Neural progenitor cell (in vitro differentiated cells): ENCODE data around the gene LCORL. TPM values are rescaled to one million over a fixed set of nuclear protein-coding genes. Genes with fewer than 3 reads are reported as not detected.

Experiments
- DNase-seq: peaks from one replicate; pipeline ENCODE4 v3.0.0-alpha.2; 2016; ENCODE audit warnings: low spot score
- H2AFZ ChIP-seq: fragments of 200-600 bp; sonication (generic); replicated peaks from 2 replicates; pipeline ENCODE4 v1.6.1; 2016; ENCODE audit warnings: antibody characterized with exemption
- H3F3A ChIP-seq: fragments of 200-600 bp; sonication (generic); 2 replicates; pipeline ENCODE4 v1.6.1; 2016; ENCODE audit warnings: antibody characterized with exemption, low read depth
- H3K27ac ChIP-seq: fragments of 200-600 bp; sonication (generic); 2 replicates; pipeline ENCODE4 v1.5.1; 2016; ENCODE audit warnings: mild to moderate bottlenecking
- H3K27me3 ChIP-seq: fragments of 200-600 bp; sonication (generic); 2 replicates; pipeline ENCODE4 v1.6.1; 2016; ENCODE audit warnings: mild to moderate bottlenecking, moderate library complexity
- H3K36me3 ChIP-seq: fragments of 200-600 bp; sonication (generic); 2 replicates; pipeline ENCODE4 v1.5.1; 2016
- H3K4me1 ChIP-seq: fragments of 200-600 bp; sonication (generic); 2 replicates; pipeline ENCODE4 v1.6.1; 2016; ENCODE audit warnings: mixed run types
- H3K4me2 ChIP-seq: fragments of 200-600 bp; sonication (generic); 2 replicates; pipeline ENCODE4 v1.6.1; 2016
- H3K4me3 ChIP-seq: fragments of 200-600 bp; sonication (generic); 2 replicates; pipeline ENCODE4 v1.5.1; 2016
- H3K79me2 ChIP-seq: fragments of 200-600 bp; sonication (generic); 2 replicates; pipeline ENCODE4 v1.6.1; 2016; ENCODE audit warnings: low read depth
- H3K9ac ChIP-seq: fragments of 200-600 bp; sonication (generic); 2 replicates; pipeline ENCODE4 v1.6.1; 2016
- H3K9me3 ChIP-seq: fragments of 200-600 bp; sonication (generic); 2 replicates; pipeline ENCODE4 v1.5.1; 2016; ENCODE audit warnings: low read depth
- H4K20me1 ChIP-seq: fragments of 200-600 bp; sonication (generic); 2 replicates; pipeline ENCODE4 v1.6.1; 2016; ENCODE audit warnings: low read depth
- H3K27ac Mint-ChIP-seq: 3 replicates; pipeline ENCODE4 v1.8.0; 2021; ENCODE audit warnings: mixed read lengths
- H3K27me3 Mint-ChIP-seq: 2 replicates; pipeline ENCODE4 v1.8.0; 2022; ENCODE audit warnings: low read depth, mild to moderate bottlenecking, inconsistent platforms, moderate library complexity, mixed read lengths; ENCODE audit not compliant: insufficient read depth
- H3K36me3 Mint-ChIP-seq: 3 replicates; pipeline ENCODE4 v1.8.0; 2021; ENCODE audit warnings: mixed read lengths
- H3K4me1 Mint-ChIP-seq: 3 replicates; pipeline ENCODE4 v1.8.0; 2021; ENCODE audit warnings: mixed read lengths
- H3K4me3 Mint-ChIP-seq: 3 replicates; pipeline ENCODE4 v1.8.0; 2021; ENCODE audit warnings: mild to moderate bottlenecking, moderate library complexity, mixed read lengths
- H3K9me3 Mint-ChIP-seq: 3 replicates; pipeline ENCODE4 v1.8.0; 2020; ENCODE audit warnings: mixed read lengths
- CTCF ChIP-seq: fragments of 200-600 bp; sonication (generic); IDR thresholded peaks from 2 replicates; pipeline ENCODE4 v1.5.1; 2017; ENCODE audit warnings: antibody characterized with exemption, mild to moderate bottlenecking
- EZH2 ChIP-seq: fragments of 200-600 bp; sonication (generic); IDR thresholded peaks from 2 replicates; pipeline ENCODE4 v1.6.1; 2017; ENCODE audit warnings: antibody characterized with exemption, mild to moderate bottlenecking, moderate library complexity
- EZH2phosphoT487 ChIP-seq: fragments of 200-600 bp; sonication (generic); IDR thresholded peaks from 2 replicates; pipeline ENCODE4 v1.6.1; 2017; ENCODE audit warnings: antibody characterized with exemption
- total RNA-seq: library from RNA; depleted of rRNA; stranded (reverse); fragments of >200 nt; gene quantifications from 2 replicates; pipeline ENCODE4 v1.2.3, GENCODE V29; 2015; ENCODE audit warnings: low replicate concordance

The LCORL gene
- total RNA-seq, 1 donor from 2014 or later: 53.6 TPM

- no peaks in the 10 kb centered on the region for H3K9me3 Mint-ChIP-seq
- Histone ChIP-seq H4K20me1 (peaks cover 3% of the 10 kb centered on the region), H3K36me3 (no peaks in the 10 kb centered on the region), H3F3A (no peaks in the 10 kb centered on the region), H3K27me3 (no peaks in the 10 kb centered on the region), H3K4me1 (no peaks in the 10 kb centered on the region), H3K4me3 (no peak overlapping the region), H3K79me2 (no peaks in the 10 kb centered on the region), H3K9ac (no peak overlapping the region), H3K9me3 (no peaks in the 10 kb centered on the region), H3K27ac (no peak overlapping the region), H2AFZ (no peak overlapping the region), H3K4me2 (no peak overlapping the region)
- H3K27ac Mint-ChIP-seq: no peak overlapping the region
- no peak for DNase-seq
- H3K4me3 Mint-ChIP-seq: no peak overlapping the region
- TF ChIP-seq EZH2phosphoT487: no peak
- TF ChIP-seq EZH2: no peak
- TF ChIP-seq CTCF: no peak
- no peaks in the 10 kb centered on the region for H3K27me3 Mint-ChIP-seq
- peaks cover 11% of the 10 kb centered on the region for H3K36me3 Mint-ChIP-seq
- H3K4me1 Mint-ChIP-seq: no peaks in the 10 kb centered on the region
These were observed 76.3 kb downstream of the LCORL start for GRCh38 chr4:17945303-17945702.

- Histone ChIP-seq H4K20me1 (no peaks in the 10 kb centered on the region), H3K9me3 (no peaks in the 10 kb centered on the region), H3F3A (no peaks in the 10 kb centered on the region), H3K9ac (no peak overlapping the region), H3K36me3 (no peaks in the 10 kb centered on the region), H3K4me1 (no peaks in the 10 kb centered on the region), H3K4me2 (no peak overlapping the region), H3K27ac (no peak overlapping the region), H3K27me3 (no peaks in the 10 kb centered on the region), H2AFZ (no peak overlapping the region), H3K4me3 (no peak overlapping the region), H3K79me2 (peaks cover 3% of the 10 kb centered on the region)
- Mint-ChIP-seq H3K36me3 (peaks cover 16% of the 10 kb centered on the region), H3K4me1 (no peaks in the 10 kb centered on the region), H3K9me3 (peaks cover 2% of the 10 kb centered on the region), H3K27ac (no peak overlapping the region), H3K27me3 (no peaks in the 10 kb centered on the region), H3K4me3 (no peak overlapping the region)
- no peak for DNase-seq
- TF ChIP-seq CTCF (no peak), EZH2 (no peak), EZH2phosphoT487 (no peak)
These were observed 79.8 kb downstream of the LCORL start for GRCh38 chr4:17941731-17942130.

GRCh38 chr4:17939054-17939453 lies 82.5 kb downstream of the LCORL start:
- no peaks in the 10 kb centered on the region for H3K4me1 ChIP-seq
- no peak overlapping the region for H3K9ac ChIP-seq
- TF ChIP-seq EZH2phosphoT487: no peak
- no peak for TF ChIP-seq EZH2
- TF ChIP-seq CTCF: no peak
- no peaks in the 10 kb centered on the region for H3K9me3 ChIP-seq
- H3K36me3 ChIP-seq: peaks cover 3% of the 10 kb centered on the region
- no peak overlapping the region for H3K27ac ChIP-seq
- DNase-seq: no peak
- peaks cover 32% of the 10 kb centered on the region for H3K36me3 Mint-ChIP-seq
- no peak overlapping the region for H2AFZ ChIP-seq
- H3K9me3 Mint-ChIP-seq: peaks cover 15% of the 10 kb centered on the region
- no peaks in the 10 kb centered on the region for H4K20me1 ChIP-seq
- H3K4me3 ChIP-seq: no peak overlapping the region
- no peaks in the 10 kb centered on the region for H3F3A ChIP-seq
- H3K4me2 ChIP-seq: no peak overlapping the region
- H3K4me3 Mint-ChIP-seq: no peak overlapping the region
- H3K27me3 ChIP-seq: no peaks in the 10 kb centered on the region
- H3K4me1 Mint-ChIP-seq: no peaks in the 10 kb centered on the region
- no peaks in the 10 kb centered on the region for H3K27me3 Mint-ChIP-seq
- no peak overlapping the region for H3K27ac Mint-ChIP-seq
- H3K79me2 ChIP-seq: peaks cover 3% of the 10 kb centered on the region

- no peak overlapping the region for H2AFZ ChIP-seq
- H3K27ac ChIP-seq: no peak overlapping the region
- H3K4me1 Mint-ChIP-seq: no peaks in the 10 kb centered on the region
- no peak overlapping the region for H3K27ac Mint-ChIP-seq
- H3K9me3 Mint-ChIP-seq: peaks cover 35% of the 10 kb centered on the region
- no peak overlapping the region for H3K9ac ChIP-seq
- no peak for TF ChIP-seq CTCF
- no peak for TF ChIP-seq EZH2phosphoT487
- H3K36me3 Mint-ChIP-seq: peaks cover 50% of the 10 kb centered on the region
- peaks cover 3% of the 10 kb centered on the region for H3K36me3 ChIP-seq
- no peak overlapping the region for H3K4me3 Mint-ChIP-seq
- peaks cover 4% of the 10 kb centered on the region for H3K79me2 ChIP-seq
- H3K4me1 ChIP-seq: no peaks in the 10 kb centered on the region
- no peak overlapping the region for H3K4me3 ChIP-seq
- no peaks in the 10 kb centered on the region for H3F3A ChIP-seq
- H3K27me3 ChIP-seq: no peaks in the 10 kb centered on the region
- no peak overlapping the region for H3K4me2 ChIP-seq
- no peaks in the 10 kb centered on the region for H4K20me1 ChIP-seq
- H3K9me3 ChIP-seq: no peaks in the 10 kb centered on the region
- DNase-seq: no peak
- H3K27me3 Mint-ChIP-seq: no peaks in the 10 kb centered on the region
These were observed 87.3 kb downstream of the LCORL start for GRCh38 chr4:17934286-17934685.
